ENCODE data around the gene CUBN.

Gene CUBN

DNA sequence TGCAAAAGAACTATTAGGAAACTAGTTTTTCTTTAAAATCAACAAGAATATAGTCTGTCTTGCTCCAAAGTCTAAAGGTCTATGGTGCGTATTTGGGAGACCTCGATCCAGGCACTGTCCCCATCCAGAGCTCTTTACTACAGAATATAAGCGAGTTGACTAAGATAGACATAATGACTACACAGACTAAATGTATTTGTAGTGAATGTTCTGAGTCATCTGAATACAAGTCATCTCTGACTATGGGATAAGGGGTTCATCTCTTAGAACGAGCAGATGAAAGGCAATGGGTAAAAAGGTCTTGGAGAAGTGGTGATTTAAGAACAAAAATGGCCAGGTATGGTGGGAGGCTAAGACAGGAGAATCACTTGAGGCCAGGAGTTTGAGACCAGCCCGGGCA lies 176.3 kb downstream of the CUBN start:
- no peak for TF ChIP-seq POLR2AphosphoS5 (IDR thresholded peaks at IDR 0.05; ENCODE audit: low read depth)
- no peak for TF ChIP-seq GABPA (IDR thresholded peaks at IDR 0.05; ENCODE audit: low read depth)
- TF ChIP-seq, protein P1, sequence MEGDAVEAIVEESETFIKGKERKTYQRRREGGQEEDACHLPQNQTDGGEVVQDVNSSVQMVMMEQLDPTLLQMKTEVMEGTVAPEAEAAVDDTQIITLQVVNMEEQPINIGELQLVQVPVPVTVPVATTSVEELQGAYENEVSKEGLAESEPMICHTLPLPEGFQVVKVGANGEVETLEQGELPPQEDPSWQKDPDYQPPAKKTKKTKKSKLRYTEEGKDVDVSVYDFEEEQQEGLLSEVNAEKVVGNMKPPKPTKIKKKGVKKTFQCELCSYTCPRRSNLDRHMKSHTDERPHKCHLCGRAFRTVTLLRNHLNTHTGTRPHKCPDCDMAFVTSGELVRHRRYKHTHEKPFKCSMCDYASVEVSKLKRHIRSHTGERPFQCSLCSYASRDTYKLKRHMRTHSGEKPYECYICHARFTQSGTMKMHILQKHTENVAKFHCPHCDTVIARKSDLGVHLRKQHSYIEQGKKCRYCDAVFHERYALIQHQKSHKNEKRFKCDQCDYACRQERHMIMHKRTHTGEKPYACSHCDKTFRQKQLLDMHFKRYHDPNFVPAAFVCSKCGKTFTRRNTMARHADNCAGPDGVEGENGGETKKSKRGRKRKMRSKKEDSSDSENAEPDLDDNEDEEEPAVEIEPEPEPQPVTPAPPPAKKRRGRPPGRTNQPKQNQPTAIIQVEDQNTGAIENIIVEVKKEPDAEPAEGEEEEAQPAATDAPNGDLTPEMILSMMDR (IDR thresholded peaks at IDR 0.05; ENCODE audit: insufficient read depth, low read length), result no peak
- TF ChIP-seq, protein P2, sequence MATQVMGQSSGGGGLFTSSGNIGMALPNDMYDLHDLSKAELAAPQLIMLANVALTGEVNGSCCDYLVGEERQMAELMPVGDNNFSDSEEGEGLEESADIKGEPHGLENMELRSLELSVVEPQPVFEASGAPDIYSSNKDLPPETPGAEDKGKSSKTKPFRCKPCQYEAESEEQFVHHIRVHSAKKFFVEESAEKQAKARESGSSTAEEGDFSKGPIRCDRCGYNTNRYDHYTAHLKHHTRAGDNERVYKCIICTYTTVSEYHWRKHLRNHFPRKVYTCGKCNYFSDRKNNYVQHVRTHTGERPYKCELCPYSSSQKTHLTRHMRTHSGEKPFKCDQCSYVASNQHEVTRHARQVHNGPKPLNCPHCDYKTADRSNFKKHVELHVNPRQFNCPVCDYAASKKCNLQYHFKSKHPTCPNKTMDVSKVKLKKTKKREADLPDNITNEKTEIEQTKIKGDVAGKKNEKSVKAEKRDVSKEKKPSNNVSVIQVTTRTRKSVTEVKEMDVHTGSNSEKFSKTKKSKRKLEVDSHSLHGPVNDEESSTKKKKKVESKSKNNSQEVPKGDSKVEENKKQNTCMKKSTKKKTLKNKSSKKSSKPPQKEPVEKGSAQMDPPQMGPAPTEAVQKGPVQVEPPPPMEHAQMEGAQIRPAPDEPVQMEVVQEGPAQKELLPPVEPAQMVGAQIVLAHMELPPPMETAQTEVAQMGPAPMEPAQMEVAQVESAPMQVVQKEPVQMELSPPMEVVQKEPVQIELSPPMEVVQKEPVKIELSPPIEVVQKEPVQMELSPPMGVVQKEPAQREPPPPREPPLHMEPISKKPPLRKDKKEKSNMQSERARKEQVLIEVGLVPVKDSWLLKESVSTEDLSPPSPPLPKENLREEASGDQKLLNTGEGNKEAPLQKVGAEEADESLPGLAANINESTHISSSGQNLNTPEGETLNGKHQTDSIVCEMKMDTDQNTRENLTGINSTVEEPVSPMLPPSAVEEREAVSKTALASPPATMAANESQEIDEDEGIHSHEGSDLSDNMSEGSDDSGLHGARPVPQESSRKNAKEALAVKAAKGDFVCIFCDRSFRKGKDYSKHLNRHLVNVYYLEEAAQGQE (IDR thresholded peaks at IDR 0.05; ENCODE audit: insufficient replicate concordance, low read depth), result no peak
- no peak for TF ChIP-seq SPI1 (IDR thresholded peaks at IDR 0.05; ENCODE audit: borderline replicate concordance, low read depth)
- H3K4me3 ChIP-seq (replicated peaks; ENCODE audit: insufficient read depth, low read length), result no peak overlapping the region
- H3K27ac ChIP-seq (replicated peaks), result no peak overlapping the region
- no peak for DNase-seq (ENCODE audit: low read depth in 1 of 2, low spot score in 1 of 2)
- no peaks in the 10 kb centered on the region for H3K27me3 ChIP-seq (ENCODE audit: insufficient read depth, poor library complexity, severe bottlenecking)

DNA sequence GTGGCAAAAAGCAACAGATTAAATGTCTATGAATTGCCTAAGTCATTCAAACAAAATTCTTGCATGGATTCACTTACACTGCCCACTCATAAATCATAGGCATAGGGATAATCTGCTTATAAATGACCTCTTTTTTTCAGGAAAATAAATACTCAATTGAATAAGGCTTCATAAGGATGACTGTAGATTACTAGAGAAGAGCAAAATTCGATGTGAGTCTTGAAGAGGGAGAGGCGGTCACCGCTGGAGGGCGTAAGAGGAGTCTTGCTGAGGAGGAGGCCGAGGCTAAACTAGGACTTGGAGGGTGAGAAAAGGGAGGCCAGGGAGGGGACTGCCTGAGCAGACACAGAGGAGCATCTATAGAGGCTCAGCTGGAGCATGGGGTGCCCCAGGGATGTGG lies 177.0 kb downstream of the CUBN start:
- H3K4me3 ChIP-seq (replicated peaks; ENCODE audit: insufficient read depth, low read length), result no peak overlapping the region
- no peaks in the 10 kb centered on the region for H3K27me3 ChIP-seq (ENCODE audit: insufficient read depth, poor library complexity, severe bottlenecking)
- TF ChIP-seq POLR2AphosphoS5 (IDR thresholded peaks at IDR 0.05; ENCODE audit: low read depth) (no peak), GABPA (IDR thresholded peaks at IDR 0.05; ENCODE audit: low read depth) (no peak)
- TF ChIP-seq, protein P1 (IDR thresholded peaks at IDR 0.05; ENCODE audit: insufficient read depth, low read length), result no peak
- H3K27ac ChIP-seq (replicated peaks), result no peak overlapping the region
- DNase-seq (ENCODE audit: low read depth in 1 of 2, low spot score in 1 of 2), result no peak

DNA sequence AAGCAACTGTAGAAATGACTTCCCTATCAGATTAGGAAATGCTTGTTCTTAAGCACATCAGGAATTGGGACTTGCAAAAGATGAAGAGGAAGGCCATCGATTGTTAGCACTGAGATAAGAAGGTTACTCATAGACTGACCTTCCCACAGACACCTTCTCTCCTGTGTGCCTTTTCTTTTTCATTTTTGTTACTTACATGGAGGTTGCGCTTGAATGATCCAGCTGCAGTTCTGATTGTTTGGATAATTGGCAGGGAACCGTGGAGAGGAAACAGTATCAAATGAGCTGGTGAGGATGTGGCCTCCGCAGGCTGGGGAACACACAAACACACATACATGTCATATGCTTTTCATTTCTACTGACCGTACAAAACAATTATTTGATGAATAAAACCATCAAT lies 177.5 kb downstream of the CUBN start:
- H3K27ac ChIP-seq (replicated peaks), result no peak overlapping the region
- no peak overlapping the region for H3K4me3 ChIP-seq (replicated peaks; ENCODE audit: insufficient read depth, low read length)
- no peaks in the 10 kb centered on the region for H3K27me3 ChIP-seq (ENCODE audit: insufficient read depth, poor library complexity, severe bottlenecking)
- TF ChIP-seq GABPA (IDR thresholded peaks at IDR 0.05; ENCODE audit: low read depth) (no peak), SPI1 (IDR thresholded peaks at IDR 0.05; ENCODE audit: borderline replicate concordance, low read depth) (no peak), POLR2AphosphoS5 (IDR thresholded peaks at IDR 0.05; ENCODE audit: low read depth) (no peak)
- TF ChIP-seq, protein P2 (IDR thresholded peaks at IDR 0.05; ENCODE audit: insufficient replicate concordance, low read depth), result no peak
- TF ChIP-seq, protein P1 (IDR thresholded peaks at IDR 0.05; ENCODE audit: insufficient read depth, low read length), result no peak
- no peak for DNase-seq (ENCODE audit: low read depth in 1 of 2, low spot score in 1 of 2)
